HepG2 (cell line): ENCODE data around the gene NFKB1. TPM values are rescaled to one million over a fixed set of nuclear protein-coding genes. Genes with fewer than 3 reads are reported as not detected.

ENCODE experiments used
- ATAC-seq: fragments of 200-7000 bp; cut with Tn5 transposase; 3 replicates; pipeline ENCODE4 v1.9.1; 2020; ENCODE audit warnings: mild to moderate bottlenecking, moderate library complexity
- BruUV-seq: library from RNA; stranded (reverse); fragments of 400-500 nt; replicated peaks from 2 replicates; lab custom pipeline; 2021; lab: Mats Ljungman, UMichigan
- CTCF ChIA-PET: fragments of 300-600 bp; formaldehyde crosslinking; extraction: SDS; loops from one replicate; lab custom pipeline; 2021; ENCODE audit warnings: low total read pairs, inconsistent platforms, low intra/inter-chr PET ratio; lab: Yijun Ruan, JAX
- POLR2A ChIA-PET: fragments of 350-600 bp; sonication (Branson Sonifier 250); formaldehyde crosslinking; loops from one replicate; lab custom pipeline; 2020; ENCODE audit warnings: antibody characterized with exemption, inconsistent platforms; lab: Yijun Ruan, JAX
- DNase-seq: peaks from one replicate; pipeline ENCODE4 v3.0.0-alpha.2; 2015; ENCODE audit warnings: low spot score
- FAIRE-seq: peaks from 3 replicates; lab custom pipeline; 2011; peaks lifted over from hg19 to GRCh38; lab: Jason Lieb, UNC
- H2AFZ ChIP-seq: one replicate; pipeline ENCODE4 v1.6.1; 2011; ENCODE audit warnings: low read length, inconsistent platforms
- H3K27ac ChIP-seq: fragments of 300-600 bp; 3 replicates; pipeline ENCODE4 v1.8.0; 2011; ENCODE audit warnings: mixed run types, mild to moderate bottlenecking, mixed read lengths, low read length, inconsistent platforms; ENCODE audit not compliant: insufficient read depth; ENCODE audit errors: extremely low read length
- H3K27me3 ChIP-seq, 2 experiments: fragments of 200-600 bp in 1 of 2; 2 replicates in 1 of 2; 3 replicates in 1 of 2; pipeline versions ENCODE4 v1.6.0 to v1.8.0; 2011; ENCODE audit warnings: low read length in 2 of 2, mild to moderate bottlenecking in 2 of 2, moderate library complexity in 2 of 2, inconsistent platforms in 1 of 2; ENCODE audit not compliant: insufficient read depth in 2 of 2, control insufficient read depth in 1 of 2
- H3K36me3 ChIP-seq, 2 experiments: fragments of 200-600 bp in 1 of 2; replicated peaks in 1 of 2; 2 replicates in 1 of 2; 3 replicates in 1 of 2; pipeline versions ENCODE4 v1.5.1 to v1.8.0; 2011; ENCODE audit warnings: low read length in 2 of 2, inconsistent platforms in 1 of 2; ENCODE audit not compliant: insufficient read depth in 2 of 2, control insufficient read depth in 1 of 2
- H3K4me1 ChIP-seq: 2 replicates; pipeline ENCODE4 v1.5.1; 2012; ENCODE audit warnings: low read length, inconsistent platforms; ENCODE audit not compliant: insufficient read depth
- H3K4me2 ChIP-seq: 2 replicates; pipeline ENCODE4 v1.6.0; 2011; ENCODE audit warnings: low read depth, low read length, inconsistent platforms
- H3K4me3 ChIP-seq, 3 experiments: fragments of 200-600 bp in 1 of 3; sonication (generic), shearing (Covaris generic) in 1 of 3; replicated peaks in 1 of 3; 2 replicates each; pipeline ENCODE4 v1.5.1; 2011 to 2016; ENCODE audit warnings: low read length in 3 of 3, inconsistent platforms in 2 of 3, low read depth in 2 of 3, mild to moderate bottlenecking in 2 of 3, control low read depth in 1 of 3, mixed read lengths in 1 of 3; ENCODE audit not compliant: insufficient read depth in 1 of 3
- H3K79me2 ChIP-seq: one replicate; pipeline ENCODE4 v1.6.1; 2011; ENCODE audit warnings: low read length, inconsistent platforms; ENCODE audit not compliant: insufficient read depth
- H3K9ac ChIP-seq: 2 replicates; pipeline ENCODE4 v1.6.0; 2011; ENCODE audit warnings: mild to moderate bottlenecking, low read depth, low read length, inconsistent platforms; ENCODE audit not compliant: insufficient read depth
- H3K9me3 ChIP-seq: 2 replicates; pipeline ENCODE4 v1.5.1; 2012; ENCODE audit warnings: mild to moderate bottlenecking, low read length
- H4K20me1 ChIP-seq: 2 replicates; pipeline ENCODE4 v1.6.0; 2011; ENCODE audit warnings: inconsistent platforms, mild to moderate bottlenecking, low read length, moderate library complexity; ENCODE audit not compliant: insufficient read depth
- GPN1 ChIP-seq: sonication (generic); formaldehyde crosslinking; IDR thresholded peaks from 2 replicates; pipeline ENCODE4 v1.5.1; 2020; ENCODE audit warnings: missing genetic modification reagents, borderline replicate concordance
- MED1 ChIP-seq: sonication (generic); formaldehyde crosslinking; IDR thresholded peaks from 2 replicates; pipeline ENCODE4 v1.4.0; 2020; ENCODE audit warnings: missing genetic modification reagents
- ZNF121 ChIP-seq: sonication (generic); formaldehyde crosslinking; IDR thresholded peaks from 2 replicates; pipeline ENCODE4 v1.5.0; 2020; ENCODE audit warnings: mild to moderate bottlenecking, missing genetic modification reagents
- ZNF235 ChIP-seq: sonication (generic); formaldehyde crosslinking; IDR thresholded peaks from 2 replicates; pipeline ENCODE4 v1.8.1; 2023; ENCODE audit warnings: mild to moderate bottlenecking, missing genetic modification reagents, borderline replicate concordance
- ZNF460 ChIP-seq: sonication (generic); formaldehyde crosslinking; IDR thresholded peaks from 2 replicates; pipeline ENCODE4 v1.5.1; 2020; ENCODE audit warnings: missing genetic modification reagents, mild to moderate bottlenecking, borderline replicate concordance
- ZNF629 ChIP-seq: sonication (generic); formaldehyde crosslinking; conservative IDR thresholded peaks from 2 replicates; pipeline ENCODE4 v1.5.0; 2020; ENCODE audit warnings: missing genetic modification reagents
- WGBS: methylation state at CpG from one replicate; pipeline ENCODE4 v1.1.6; 2017; ENCODE audit warnings: low lambda C conversion rate; 5-methylcytosine and 5-hydroxymethylcytosine counted together
- in situ Hi-C: cut with HindIII; loops from 2 replicates; pipeline ENCODE4 v1.10.0; 2017; ENCODE audit warnings: low pct_unique_long_range_greater_than_20kb; ENCODE audit not compliant: extremely low pct_ligation_motif_present
- intact Hi-C: fragments of 100-400 bp; cut with micrococcal nuclease; formaldehyde crosslinking; loops from one replicate; pipeline ENCODE4 v1.10.0; 2022; ENCODE audit not compliant: unreplicated experiment
- polyA plus RNA-seq, 8 experiments: library from polyadenylated mRNA; depleted of rRNA in 3 of 8; stranded (reverse) in 7 of 8; unstranded in 1 of 8; fragments of >200 nt; fragmentation: Illumina TruSeq in 4 of 8; extraction: Trizol in 4 of 8; gene quantifications; 2 replicates each; pipeline versions ENCODE4 v1.2.1 to v1.2.3, GENCODE V29; 2011 to 2016; ENCODE audit warnings: low read depth in 4 of 8, missing spikeins in 1 of 8, mixed read lengths in 1 of 8; ENCODE audit not compliant: insufficient read depth in 1 of 8
- total RNA-seq, 5 experiments: library from RNA; depleted of rRNA; stranded (reverse); fragments of >200 nt; fragmentation: Illumina TruSeq; extraction: Trizol; gene quantifications; 2 replicates each; pipeline ENCODE4 v1.2.3, GENCODE V29; 2016; ENCODE audit warnings: low read depth in 1 of 5
- TF ChIP-seq, protein P1 (sequence below): sonication (generic); formaldehyde crosslinking; IDR thresholded peaks from 2 replicates; pipeline ENCODE4 v1.5.0; 2020; ENCODE audit warnings: missing genetic modification reagents
- TF ChIP-seq, protein P2 (sequence below): sonication (generic); formaldehyde crosslinking; IDR thresholded peaks from 2 replicates; pipeline ENCODE4 v1.8.0; 2023; ENCODE audit warnings: mild to moderate bottlenecking, missing genetic modification reagents
- TF ChIP-seq, protein P3 (sequence below): sonication (generic); formaldehyde crosslinking; conservative IDR thresholded peaks from 2 replicates; pipeline ENCODE4 v1.4.0; 2020; ENCODE audit warnings: missing genetic modification reagents
- TF ChIP-seq, protein P4 (sequence below): sonication (generic); IDR thresholded peaks from 2 replicates; pipeline ENCODE4 v1.6.1; 2016; ENCODE audit warnings: low read depth, borderline replicate concordance
- TF ChIP-seq, protein P5 (sequence below): IDR thresholded peaks from 2 replicates; pipeline ENCODE4 v1.6.1; 2018; ENCODE audit warnings: missing genetic modification reagents

The NFKB1 gene
- total and polyA plus RNA-seq, 2 of the 13 experiments (the other 11 are each of a cell fraction or from before 2014, with no cell fraction given): 15.4 to 31.6 TPM

DNA sequence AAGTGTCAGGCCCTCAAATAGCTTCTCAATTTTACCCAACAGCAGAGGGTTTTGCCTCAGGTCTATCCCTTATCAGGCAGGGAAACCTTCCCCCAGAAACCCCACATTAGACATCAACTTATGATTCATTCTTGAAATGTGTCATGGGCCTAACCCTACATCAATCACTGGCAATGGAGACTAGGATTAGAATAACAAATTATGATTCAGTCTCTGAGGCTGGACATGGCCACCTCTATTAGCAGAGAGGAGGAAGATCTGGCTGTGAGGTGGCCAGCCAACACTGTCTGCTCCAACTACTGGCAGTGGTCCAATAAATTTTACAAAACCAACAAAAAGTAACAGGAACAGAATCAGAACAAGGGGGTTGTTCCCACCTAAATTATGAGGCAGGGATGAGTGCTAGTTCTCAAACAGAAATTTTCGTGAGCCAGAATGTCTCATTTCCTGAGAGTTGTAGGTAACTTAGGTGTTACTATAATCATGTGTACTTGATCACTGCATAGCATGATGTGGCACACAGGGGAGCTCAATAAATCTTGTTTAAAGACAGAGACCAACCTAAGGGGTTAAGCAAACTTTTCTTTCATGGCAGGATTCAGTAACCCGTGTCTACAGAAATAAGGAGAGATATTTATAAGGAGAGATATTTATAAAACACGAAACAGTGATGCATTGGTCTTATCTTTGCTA lies 126.8 kb downstream of the NFKB1 start:
- no peak for ATAC-seq
- intact Hi-C loops: loop anchor here (10.0 kb wide), 1 partner anchor 87 kb away; no protein-coding TSS in a partner anchor
- CTCF ChIA-PET: no interaction called here

DNA sequence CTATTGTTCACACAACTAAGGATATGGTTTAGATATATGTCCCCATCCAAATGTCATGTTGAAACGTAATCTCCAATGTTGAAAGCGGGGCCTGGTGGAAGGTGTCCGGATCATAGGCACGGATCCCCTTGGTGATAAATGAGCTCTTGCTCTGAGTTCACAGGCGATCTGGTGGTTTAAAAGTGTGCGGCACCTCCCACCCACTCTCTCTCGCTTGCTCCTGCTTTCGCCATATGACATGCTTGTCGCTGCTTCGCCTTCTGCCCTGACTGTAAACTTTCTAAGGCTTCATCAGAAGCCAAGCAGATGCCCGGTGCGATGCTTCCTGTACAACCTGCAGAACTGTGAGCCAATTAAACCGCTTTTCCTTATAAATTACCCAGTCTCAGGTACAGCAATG lies 128.5 kb downstream of the NFKB1 start:
- H3K27ac ChIP-seq: no peak overlapping the region
- DNase-seq (no peak), FAIRE-seq (no peak), ATAC-seq (no peak)
- intact Hi-C loops: loop anchor here (10.0 kb wide), 1 partner anchor 85 kb away; no protein-coding TSS in a partner anchor
- no peak overlapping the region for H3K4me3 ChIP-seq
- whole genome bisulfite sequencing: 98% methylated on average over 13 of the region's 13 CpGs
- H3K9ac ChIP-seq: no peak overlapping the region
- peaks cover 18% of the 10 kb centered on the region for H3K4me1 ChIP-seq
- in situ Hi-C loops: no loop called here
- H3K79me2 ChIP-seq: no peaks in the 10 kb centered on the region
- H3K4me2 ChIP-seq: no peak overlapping the region
- H2AFZ ChIP-seq: no peak overlapping the region
- H3K36me3 ChIP-seq: peaks cover 1 to 11% of the 10 kb centered on the region in 2 experiments; a peak in 3 of 5 replicates
- no TSS peak for BruUV-seq
- no peaks in the 10 kb centered on the region for H3K27me3 ChIP-seq
- CTCF ChIA-PET: no interaction called here
- POLR2A ChIA-PET: interaction anchor here (2.0 kb wide), 1 partner anchor 9 kb away, joined by 4 read pairs; no protein-coding TSS in a partner anchor
- H4K20me1 ChIP-seq: no peaks in the 10 kb centered on the region
- H3K9me3 ChIP-seq: no peaks in the 10 kb centered on the region
- TF ChIP-seq GPN1 (CRISPR knock-in tag) (no peak), MED1 (CRISPR knock-in tag) (no peak), ZNF629 (CRISPR knock-in tag) (no peak), ZNF235 (CRISPR knock-in tag) (no peak)
- TF ChIP-seq, protein P1, sequence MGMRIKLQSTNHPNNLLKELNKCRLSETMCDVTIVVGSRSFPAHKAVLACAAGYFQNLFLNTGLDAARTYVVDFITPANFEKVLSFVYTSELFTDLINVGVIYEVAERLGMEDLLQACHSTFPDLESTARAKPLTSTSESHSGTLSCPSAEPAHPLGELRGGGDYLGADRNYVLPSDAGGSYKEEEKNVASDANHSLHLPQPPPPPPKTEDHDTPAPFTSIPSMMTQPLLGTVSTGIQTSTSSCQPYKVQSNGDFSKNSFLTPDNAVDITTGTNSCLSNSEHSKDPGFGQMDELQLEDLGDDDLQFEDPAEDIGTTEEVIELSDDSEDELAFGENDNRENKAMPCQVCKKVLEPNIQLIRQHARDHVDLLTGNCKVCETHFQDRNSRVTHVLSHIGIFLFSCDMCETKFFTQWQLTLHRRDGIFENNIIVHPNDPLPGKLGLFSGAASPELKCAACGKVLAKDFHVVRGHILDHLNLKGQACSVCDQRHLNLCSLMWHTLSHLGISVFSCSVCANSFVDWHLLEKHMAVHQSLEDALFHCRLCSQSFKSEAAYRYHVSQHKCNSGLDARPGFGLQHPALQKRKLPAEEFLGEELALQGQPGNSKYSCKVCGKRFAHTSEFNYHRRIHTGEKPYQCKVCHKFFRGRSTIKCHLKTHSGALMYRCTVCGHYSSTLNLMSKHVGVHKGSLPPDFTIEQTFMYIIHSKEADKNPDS (CRISPR knock-in tag): no peak
- TF ChIP-seq, protein P2, sequence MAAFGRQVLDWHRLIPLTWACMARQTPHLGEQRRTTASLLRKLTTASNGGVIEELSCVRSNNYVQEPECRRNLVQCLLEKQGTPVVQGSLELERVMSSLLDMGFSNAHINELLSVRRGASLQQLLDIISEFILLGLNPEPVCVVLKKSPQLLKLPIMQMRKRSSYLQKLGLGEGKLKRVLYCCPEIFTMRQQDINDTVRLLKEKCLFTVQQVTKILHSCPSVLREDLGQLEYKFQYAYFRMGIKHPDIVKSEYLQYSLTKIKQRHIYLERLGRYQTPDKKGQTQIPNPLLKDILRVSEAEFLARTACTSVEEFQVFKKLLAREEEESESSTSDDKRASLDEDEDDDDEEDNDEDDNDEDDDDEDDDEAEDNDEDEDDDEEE (CRISPR knock-in tag): no peak
- TF ChIP-seq, protein P3, sequence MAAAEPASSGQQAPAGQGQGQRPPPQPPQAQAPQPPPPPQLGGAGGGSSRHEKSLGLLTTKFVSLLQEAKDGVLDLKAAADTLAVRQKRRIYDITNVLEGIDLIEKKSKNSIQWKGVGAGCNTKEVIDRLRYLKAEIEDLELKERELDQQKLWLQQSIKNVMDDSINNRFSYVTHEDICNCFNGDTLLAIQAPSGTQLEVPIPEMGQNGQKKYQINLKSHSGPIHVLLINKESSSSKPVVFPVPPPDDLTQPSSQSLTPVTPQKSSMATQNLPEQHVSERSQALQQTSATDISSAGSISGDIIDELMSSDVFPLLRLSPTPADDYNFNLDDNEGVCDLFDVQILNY: no peak

More for the DNA sequence above, 126.8 kb downstream of the NFKB1 start:
- POLR2A ChIA-PET: no interaction called here
- Histone ChIP-seq H3K9ac (no peak overlapping the region), H3K27me3 (no peaks in the 10 kb centered on the region), H3K4me3 (no peak overlapping the region), H4K20me1 (no peaks in the 10 kb centered on the region), H3K79me2 (no peaks in the 10 kb centered on the region), H3K27ac (no peak overlapping the region), H3K4me1 (peaks cover 32% of the 10 kb centered on the region), H3K9me3 (no peaks in the 10 kb centered on the region), H3K36me3 (peaks cover 0 to 6% of the 10 kb centered on the region in 2 experiments; a peak in 1 of 5 replicates), H3K4me2 (no peak overlapping the region), H2AFZ (no peak overlapping the region)
- WGBS: 51% methylated on average over 3 of the region's 3 CpGs
- no TSS peak for BruUV-seq
- no peak for FAIRE-seq
- TF ChIP-seq, protein P4, sequence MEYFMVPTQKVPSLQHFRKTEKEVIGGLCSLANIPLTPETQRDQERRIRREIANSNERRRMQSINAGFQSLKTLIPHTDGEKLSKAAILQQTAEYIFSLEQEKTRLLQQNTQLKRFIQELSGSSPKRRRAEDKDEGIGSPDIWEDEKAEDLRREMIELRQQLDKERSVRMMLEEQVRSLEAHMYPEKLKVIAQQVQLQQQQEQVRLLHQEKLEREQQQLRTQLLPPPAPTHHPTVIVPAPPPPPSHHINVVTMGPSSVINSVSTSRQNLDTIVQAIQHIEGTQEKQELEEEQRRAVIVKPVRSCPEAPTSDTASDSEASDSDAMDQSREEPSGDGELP: no peak
- TF ChIP-seq ZNF121 (CRISPR knock-in tag) (no peak), ZNF460 (CRISPR knock-in tag) (no peak)
- TF ChIP-seq, protein P5, sequence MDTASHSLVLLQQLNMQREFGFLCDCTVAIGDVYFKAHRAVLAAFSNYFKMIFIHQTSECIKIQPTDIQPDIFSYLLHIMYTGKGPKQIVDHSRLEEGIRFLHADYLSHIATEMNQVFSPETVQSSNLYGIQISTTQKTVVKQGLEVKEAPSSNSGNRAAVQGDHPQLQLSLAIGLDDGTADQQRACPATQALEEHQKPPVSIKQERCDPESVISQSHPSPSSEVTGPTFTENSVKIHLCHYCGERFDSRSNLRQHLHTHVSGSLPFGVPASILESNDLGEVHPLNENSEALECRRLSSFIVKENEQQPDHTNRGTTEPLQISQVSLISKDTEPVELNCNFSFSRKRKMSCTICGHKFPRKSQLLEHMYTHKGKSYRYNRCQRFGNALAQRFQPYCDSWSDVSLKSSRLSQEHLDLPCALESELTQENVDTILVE (CRISPR knock-in tag): no peak
- DNase-seq: no peak
- in situ Hi-C loops: no loop called here
